Bronchial epithelial cell (primary cell): Measurements from ENCODE around the gene SEMA6A. TPM values are rescaled to one million over a fixed set of nuclear protein-coding genes. Genes with fewer than 3 reads are reported as not detected.

ENCODE experiments used
- DNase-seq: peaks from one replicate; pipeline ENCODE4 v3.0.0-alpha.2; 2010; ENCODE audit warnings: low read depth
- FAIRE-seq: peaks from 2 replicates; lab custom pipeline; 2011; peaks lifted over from hg19 to GRCh38; lab: Jason Lieb, UNC
- H3K27me3 ChIP-seq: 2 replicates; pipeline ENCODE4 v1.5.1; 2011; ENCODE audit warnings: low read length; ENCODE audit not compliant: control insufficient read depth, insufficient read depth
- H3K36me3 ChIP-seq: 2 replicates; pipeline ENCODE4 v1.5.1; 2011; ENCODE audit warnings: low read length; ENCODE audit not compliant: control insufficient read depth, insufficient read depth
- H3K4me3 ChIP-seq: 2 replicates; pipeline ENCODE4 v1.5.1; 2011; ENCODE audit warnings: mild to moderate bottlenecking, low read depth, low read length, control low read depth
- total RNA-seq: library from RNA; depleted of rRNA; stranded (reverse); fragments of >200 nt; gene quantifications from 2 replicates; pipeline ENCODE4 v1.2.1, GENCODE V29; 2014
- TF ChIP-seq, protein P1 (sequence below): IDR thresholded peaks from 2 replicates; pipeline ENCODE4 v1.5.1; 2011; ENCODE audit warnings: mild to moderate bottlenecking, moderate library complexity, low read length, control low read depth, inconsistent platforms; ENCODE audit not compliant: insufficient read depth, severe bottlenecking

SEMA6A gene
- total RNA-seq, 1 donor from 2014 or later: 0.53 TPM

DNA sequence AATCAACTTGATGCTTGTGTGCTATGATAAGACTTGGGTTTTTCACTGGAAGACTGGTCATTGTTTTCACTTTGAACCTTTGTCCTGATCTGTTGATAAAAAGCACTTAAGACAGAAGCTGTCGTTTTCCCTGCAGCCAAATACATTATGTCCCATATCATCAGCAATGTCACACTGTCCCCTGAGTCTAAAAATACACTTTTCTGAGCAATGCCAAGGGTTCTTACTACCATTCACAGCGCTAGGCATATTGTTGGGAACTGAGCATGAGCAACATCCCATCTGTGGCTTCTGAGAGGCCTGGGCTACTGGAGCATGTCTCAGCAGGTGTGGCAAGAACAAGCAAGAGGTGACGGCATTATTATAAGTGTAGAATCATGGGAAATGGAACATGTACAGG is 81.8 kb downstream of the SEMA6A start:
- FAIRE-seq (no peak), DNase-seq (peak; percentile 94)
- TF ChIP-seq, protein P1, sequence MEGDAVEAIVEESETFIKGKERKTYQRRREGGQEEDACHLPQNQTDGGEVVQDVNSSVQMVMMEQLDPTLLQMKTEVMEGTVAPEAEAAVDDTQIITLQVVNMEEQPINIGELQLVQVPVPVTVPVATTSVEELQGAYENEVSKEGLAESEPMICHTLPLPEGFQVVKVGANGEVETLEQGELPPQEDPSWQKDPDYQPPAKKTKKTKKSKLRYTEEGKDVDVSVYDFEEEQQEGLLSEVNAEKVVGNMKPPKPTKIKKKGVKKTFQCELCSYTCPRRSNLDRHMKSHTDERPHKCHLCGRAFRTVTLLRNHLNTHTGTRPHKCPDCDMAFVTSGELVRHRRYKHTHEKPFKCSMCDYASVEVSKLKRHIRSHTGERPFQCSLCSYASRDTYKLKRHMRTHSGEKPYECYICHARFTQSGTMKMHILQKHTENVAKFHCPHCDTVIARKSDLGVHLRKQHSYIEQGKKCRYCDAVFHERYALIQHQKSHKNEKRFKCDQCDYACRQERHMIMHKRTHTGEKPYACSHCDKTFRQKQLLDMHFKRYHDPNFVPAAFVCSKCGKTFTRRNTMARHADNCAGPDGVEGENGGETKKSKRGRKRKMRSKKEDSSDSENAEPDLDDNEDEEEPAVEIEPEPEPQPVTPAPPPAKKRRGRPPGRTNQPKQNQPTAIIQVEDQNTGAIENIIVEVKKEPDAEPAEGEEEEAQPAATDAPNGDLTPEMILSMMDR: no peak
- no peak overlapping the region for H3K4me3 ChIP-seq
- no peaks in the 10 kb centered on the region for H3K36me3 ChIP-seq
- no peaks in the 10 kb centered on the region for H3K27me3 ChIP-seq

DNA sequence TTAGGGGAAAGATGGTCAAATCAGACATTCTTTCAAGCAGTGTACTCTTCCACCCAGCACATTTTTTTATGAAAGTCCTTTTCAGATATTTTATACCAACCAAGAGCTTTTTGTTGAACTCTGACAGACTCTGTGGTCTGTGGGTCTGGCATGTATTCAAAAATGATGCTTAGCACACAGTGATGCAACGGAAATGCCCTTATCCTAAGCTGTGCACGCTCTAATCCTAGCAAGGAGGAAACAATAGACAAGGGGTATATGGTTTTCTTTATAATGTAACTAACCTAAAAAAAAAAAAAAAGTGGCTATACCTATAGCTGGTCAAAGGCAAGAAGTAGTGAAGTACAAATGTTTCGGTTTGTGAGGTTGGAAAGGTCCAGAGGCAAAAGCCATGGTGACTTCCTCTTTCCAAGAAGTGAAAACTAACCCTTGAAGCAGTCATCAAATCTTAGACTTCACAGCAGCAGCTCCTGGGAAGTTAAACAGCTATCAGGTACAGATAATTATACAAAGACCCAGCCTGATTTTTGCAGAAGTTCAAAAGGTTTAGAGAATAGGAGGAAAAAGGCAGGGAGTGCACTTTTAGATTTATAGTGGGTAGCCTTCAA is 82.5 kb downstream of the SEMA6A start:
- no peaks in the 10 kb centered on the region for H3K27me3 ChIP-seq
- no peak overlapping the region for H3K4me3 ChIP-seq
- DNase-seq: peak; percentile 92
- FAIRE-seq: no peak
- TF ChIP-seq, protein P1: no peak
- H3K36me3 ChIP-seq: no peaks in the 10 kb centered on the region

DNA sequence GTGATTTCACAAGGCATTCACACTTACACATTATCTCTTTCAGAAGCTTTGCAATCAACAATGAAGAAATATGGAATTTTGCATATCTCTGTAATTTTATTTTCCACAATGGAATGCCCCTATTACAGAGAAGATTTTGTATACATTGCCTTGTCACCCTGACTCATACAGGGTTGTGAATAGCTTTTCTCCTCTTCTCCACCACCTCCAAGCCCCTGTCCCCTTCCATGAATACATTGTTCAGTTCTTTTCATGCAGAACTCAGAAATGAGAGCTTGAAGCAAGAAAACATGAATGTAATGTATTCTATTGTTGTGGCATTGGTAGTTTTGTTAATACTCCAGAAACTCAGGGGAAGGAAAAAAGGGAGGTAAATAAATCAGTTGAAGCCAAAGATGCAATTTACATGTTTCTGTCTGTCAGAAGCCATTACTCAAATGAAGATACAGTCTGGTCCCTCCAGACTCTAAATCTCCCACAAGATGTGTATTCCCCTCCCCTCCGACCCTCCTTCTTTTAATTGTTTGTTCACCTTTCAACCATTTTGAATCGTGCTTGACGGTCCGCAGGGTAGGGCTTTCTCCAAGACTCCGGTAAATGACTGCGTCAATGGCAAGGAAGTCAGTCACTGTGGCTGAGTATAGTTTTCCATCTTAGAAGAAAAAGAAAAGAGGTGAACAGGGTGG is 86.1 kb downstream of the SEMA6A start:
- FAIRE-seq: no peak
- Histone ChIP-seq H3K27me3 (no peaks in the 10 kb centered on the region), H3K36me3 (no peaks in the 10 kb centered on the region), H3K4me3 (no peak overlapping the region)
- DNase-seq: peak; percentile 48
- TF ChIP-seq, protein P1: no peak

DNA sequence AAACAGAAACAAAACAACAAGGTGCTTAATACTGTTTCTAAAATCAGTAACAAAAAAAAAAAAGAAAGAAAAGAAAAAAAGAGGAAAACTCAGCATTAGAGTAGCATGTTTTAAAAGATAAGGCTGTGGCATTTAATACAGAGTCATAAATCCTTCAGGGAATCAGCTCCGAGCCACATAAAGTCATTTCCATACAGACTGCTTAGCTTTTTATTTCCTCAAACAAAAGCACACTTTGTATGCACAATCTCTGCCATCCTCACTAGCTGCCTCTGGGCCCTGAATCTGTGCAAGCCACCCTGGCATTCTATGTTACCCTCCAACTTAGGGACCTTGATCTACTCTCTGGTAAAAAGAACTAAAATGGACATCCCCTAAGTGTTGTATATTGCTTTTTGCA is 87.6 kb downstream of the SEMA6A start:
- Histone ChIP-seq H3K27me3 (no peaks in the 10 kb centered on the region), H3K36me3 (no peaks in the 10 kb centered on the region), H3K4me3 (no peak overlapping the region)
- FAIRE-seq (no peak), DNase-seq (no peak)
- TF ChIP-seq, protein P1: no peak

DNA sequence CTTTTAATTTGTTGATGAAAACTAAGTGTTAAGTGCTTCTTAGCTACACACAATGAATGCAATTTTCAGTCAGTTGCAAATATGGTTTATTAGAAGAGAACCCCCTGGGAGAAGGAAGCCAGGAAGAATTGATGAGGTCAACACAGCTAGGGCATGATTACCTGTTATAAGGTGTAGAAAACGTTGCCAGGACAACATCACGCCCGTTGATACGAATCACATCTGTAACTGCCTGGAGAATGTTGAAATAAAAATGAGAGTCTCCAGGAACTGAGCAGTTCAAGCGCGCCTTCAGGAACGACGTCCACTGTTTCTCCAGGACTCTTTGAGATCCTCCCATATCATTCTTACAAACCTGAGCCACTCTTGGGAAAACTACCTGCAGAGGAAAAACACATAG is 88.0 kb downstream of the SEMA6A start:
- Histone ChIP-seq H3K36me3 (no peaks in the 10 kb centered on the region), H3K27me3 (no peaks in the 10 kb centered on the region), H3K4me3 (no peak overlapping the region)
- TF ChIP-seq, protein P1: no peak
- peak; percentile 12 for DNase-seq
- FAIRE-seq: no peak
